ENCODE results near the gene LPXN. TPM values are rescaled to one million over a fixed set of nuclear protein-coding genes. Genes with fewer than 3 reads are reported as not detected.

LPXN gene
- total RNA-seq, 1 experiment from 2014 or later = 1.3 TPM

Other genes starting within 250 kb of the LPXN start
- not detected in 2 replicates for gene OR5B17, start 216.8 kb downstream of the LPXN start, total RNA-seq (2014; rRNA removed; shearing (Covaris generic))
- not detected in 2 replicates for gene OR5B3, start 169.0 kb downstream of the LPXN start, total RNA-seq (2014; rRNA removed; shearing (Covaris generic))
- gene OR5B2, start 147.7 kb downstream of the LPXN start, total RNA-seq (2014; rRNA removed; shearing (Covaris generic)) = not detected in 2 replicates
- not detected in 2 replicates for gene OR5B12, start 133.6 kb downstream of the LPXN start, total RNA-seq (2014; rRNA removed; shearing (Covaris generic))
- gene OR5B21, start 67.8 kb downstream of the LPXN start, total RNA-seq (2014; rRNA removed; shearing (Covaris generic)) = not detected in 2 replicates
- 54.7 and 58.4 TPM in 2 replicates for gene ZFP91, start 3.2 kb upstream of the LPXN start, total RNA-seq (2014; rRNA removed; shearing (Covaris generic))
- gene CNTF, start 46.8 kb upstream of the LPXN start, total RNA-seq (2014; rRNA removed; shearing (Covaris generic)) = 0.72 and 1.3 TPM in 2 replicates
- gene GLYAT, start 156.1 kb upstream of the LPXN start, total RNA-seq (2014; rRNA removed; shearing (Covaris generic)) = not detected in 2 replicates